ENCODE measurements around the gene RAPGEF4.

- TF ChIP-seq EZH2 (IDR thresholded peaks at IDR 0.05) (no peak), POLR2AphosphoS5 (IDR thresholded peaks at IDR 0.05; ENCODE audit: low read depth, low read length) (no peak), ZNF274 (IDR thresholded peaks at IDR 0.05; ENCODE audit: low read depth, low read length) (no peak), JUND (IDR thresholded peaks at IDR 0.05) (no peak), SRF (IDR thresholded peaks at IDR 0.05; ENCODE audit: low read depth) (no peak), CEBPB (IDR thresholded peaks at IDR 0.05; ENCODE audit: low read depth) (no peak)
- TF ChIP-seq, protein P1, sequence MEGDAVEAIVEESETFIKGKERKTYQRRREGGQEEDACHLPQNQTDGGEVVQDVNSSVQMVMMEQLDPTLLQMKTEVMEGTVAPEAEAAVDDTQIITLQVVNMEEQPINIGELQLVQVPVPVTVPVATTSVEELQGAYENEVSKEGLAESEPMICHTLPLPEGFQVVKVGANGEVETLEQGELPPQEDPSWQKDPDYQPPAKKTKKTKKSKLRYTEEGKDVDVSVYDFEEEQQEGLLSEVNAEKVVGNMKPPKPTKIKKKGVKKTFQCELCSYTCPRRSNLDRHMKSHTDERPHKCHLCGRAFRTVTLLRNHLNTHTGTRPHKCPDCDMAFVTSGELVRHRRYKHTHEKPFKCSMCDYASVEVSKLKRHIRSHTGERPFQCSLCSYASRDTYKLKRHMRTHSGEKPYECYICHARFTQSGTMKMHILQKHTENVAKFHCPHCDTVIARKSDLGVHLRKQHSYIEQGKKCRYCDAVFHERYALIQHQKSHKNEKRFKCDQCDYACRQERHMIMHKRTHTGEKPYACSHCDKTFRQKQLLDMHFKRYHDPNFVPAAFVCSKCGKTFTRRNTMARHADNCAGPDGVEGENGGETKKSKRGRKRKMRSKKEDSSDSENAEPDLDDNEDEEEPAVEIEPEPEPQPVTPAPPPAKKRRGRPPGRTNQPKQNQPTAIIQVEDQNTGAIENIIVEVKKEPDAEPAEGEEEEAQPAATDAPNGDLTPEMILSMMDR (IDR thresholded peaks at IDR 0.05 in 2 of 3, conservative IDR thresholded peaks at IDR 0.05 in 1 of 3; ENCODE audit: borderline replicate concordance in 1 of 3, insufficient read depth in 1 of 3, low read depth in 2 of 3, low read length in 2 of 3) = no peak
- TF ChIP-seq, protein P2, sequence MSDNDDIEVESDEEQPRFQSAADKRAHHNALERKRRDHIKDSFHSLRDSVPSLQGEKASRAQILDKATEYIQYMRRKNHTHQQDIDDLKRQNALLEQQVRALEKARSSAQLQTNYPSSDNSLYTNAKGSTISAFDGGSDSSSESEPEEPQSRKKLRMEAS (IDR thresholded peaks at IDR 0.05) = no peak
These were observed 134.2 kb downstream of the RAPGEF4 start for GRCh38 chr2:172869861-172870260.
